Spleen (tissue), 7 donors: ENCODE data around the gene PPP1R13B.

Experiments used
- CTCF ChIP-seq, 11 experiments: fragments of 200-600 bp in 7 of 11; fragments of 450-650 bp in 4 of 11; sonication (generic) in 4 of 11; IDR thresholded peaks in 8 of 11; conservative IDR thresholded peaks in 3 of 11; 1 replicate in 7 of 11; 2 replicates in 4 of 11; pipeline versions ENCODE4 v1.4.0 to v1.8.0; 2016 to 2021; ENCODE audit warnings: antibody characterized with exemption in 11 of 11, inconsistent platforms in 4 of 11, mild to moderate bottlenecking in 1 of 11
- POLR2A ChIP-seq, 3 donors: fragments of 450-650 bp; IDR thresholded peaks; one replicate each; pipeline ENCODE4 v1.5.1; 2017; ENCODE audit warnings: antibody characterized with exemption in 3 of 3, mild to moderate bottlenecking in 1 of 3
- POLR2AphosphoS5 ChIP-seq, 3 donors: sonication (generic); formaldehyde crosslinking; IDR thresholded peaks; one replicate each; pipeline ENCODE4 v1.5.1; 2017; ENCODE audit warnings: antibody characterized with exemption in 3 of 3
- donor health status: DM: no; HTN: no; CAD: no; lungs with moderate emphysema.
- donor health status: DM: no; HTN: no; CAD: no.
- donor health status: DM: no; HTN: no; CAD: no.

- TF ChIP-seq POLR2A (IDR thresholded peaks at IDR 0.05) (no peak), CTCF (IDR thresholded peaks at IDR 0.05 in 8 of 11, conservative IDR thresholded peaks at IDR 0.05 in 3 of 11) (no peak), POLR2AphosphoS5 (IDR thresholded peaks at IDR 0.05) (no peak)
These were observed 39.8 kb upstream of the PPP1R13B start for GRCh38 chr14:103887170-103887501.
